WTC11 (cell line): ENCODE measurements around the gene PHACTR3. TPM values are rescaled to one million over a fixed set of nuclear protein-coding genes. Genes with fewer than 3 reads are reported as not detected.

Experiments used
- ATAC-seq: fragments of 200-7000 bp; cut with Tn5 transposase; 2 replicates; pipeline ENCODE4 v1.10.0; 2021; ENCODE audit warnings: mild to moderate bottlenecking, moderate library complexity
- CTCF ChIA-PET: fragments of 300-600 bp; sonication (Branson Sonifier 250); formaldehyde crosslinking; loops from one replicate; lab custom pipeline; 2021; ENCODE audit warnings: antibody characterized with exemption; lab: Charles Lee
- POLR2A ChIA-PET: fragments of 350-600 bp; sonication (Branson Sonifier 250); formaldehyde crosslinking; loops from one replicate; lab custom pipeline; 2021; ENCODE audit warnings: antibody characterized with exemption; lab: Charles Lee
- DNase-seq: peaks from one replicate; pipeline ENCODE4 v3.0.0; 2021; ENCODE audit warnings: low spot score
- H3K27ac Mint-ChIP-seq: 2 replicates; pipeline ENCODE4 v1.8.0; 2021; ENCODE audit warnings: mixed read lengths
- H3K27me3 Mint-ChIP-seq: 2 replicates; pipeline ENCODE4 v1.8.0; 2021; ENCODE audit warnings: low read depth, mild to moderate bottlenecking, moderate library complexity, mixed read lengths
- H3K36me3 Mint-ChIP-seq: 2 replicates; pipeline ENCODE4 v1.8.0; 2021; ENCODE audit warnings: mixed read lengths
- H3K4me1 Mint-ChIP-seq: 2 replicates; pipeline ENCODE4 v1.8.0; 2022; ENCODE audit warnings: mixed read lengths
- H3K4me3 Mint-ChIP-seq: 2 replicates; pipeline ENCODE4 v1.8.0; 2021; ENCODE audit warnings: mild to moderate bottlenecking, moderate library complexity, mixed read lengths
- H3K9me3 Mint-ChIP-seq: 2 replicates; pipeline ENCODE4 v1.8.0; 2021; ENCODE audit warnings: mixed read lengths
- ETV6 ChIP-seq: sonication (generic); formaldehyde crosslinking; IDR thresholded peaks from 2 replicates; pipeline ENCODE4 v1.8.1; 2022; ENCODE audit warnings: mild to moderate bottlenecking, missing genetic modification reagents
- KAT7 ChIP-seq: sonication (generic); formaldehyde crosslinking; IDR thresholded peaks from 2 replicates; pipeline ENCODE4 v1.8.1; 2023; ENCODE audit warnings: missing genetic modification reagents, mild to moderate bottlenecking, borderline replicate concordance
- NFE2L1 ChIP-seq: sonication (generic); formaldehyde crosslinking; IDR thresholded peaks from 2 replicates; pipeline ENCODE4 v1.8.1; 2023; ENCODE audit warnings: missing genetic modification reagents
- NFYB ChIP-seq: sonication (generic); formaldehyde crosslinking; conservative IDR thresholded peaks from 2 replicates; pipeline ENCODE4 v1.8.0; 2022; ENCODE audit warnings: low read depth, missing genetic modification reagents
- NR1H2 ChIP-seq: sonication (generic); formaldehyde crosslinking; IDR thresholded peaks from 2 replicates; pipeline ENCODE4 v1.9.0; 2021; ENCODE audit warnings: mild to moderate bottlenecking, moderate library complexity, missing genetic modification reagents
- TP53 ChIP-seq: sonication (generic); formaldehyde crosslinking; IDR thresholded peaks from 2 replicates; pipeline ENCODE4 v1.8.1; 2023; ENCODE audit warnings: mild to moderate bottlenecking, missing genetic modification reagents
- ZNF138 ChIP-seq: sonication (generic); formaldehyde crosslinking; conservative IDR thresholded peaks from 2 replicates; pipeline ENCODE4 v1.8.1; 2022; ENCODE audit warnings: mild to moderate bottlenecking, moderate library complexity, missing genetic modification reagents
- ZNF317 ChIP-seq: sonication (generic); formaldehyde crosslinking; IDR thresholded peaks from 2 replicates; pipeline ENCODE4 v1.8.1; 2023; ENCODE audit warnings: low read depth, mild to moderate bottlenecking, moderate library complexity, missing genetic modification reagents, borderline replicate concordance
- total RNA-seq: library from RNA; stranded (reverse); gene quantifications from 3 replicates; pipeline ENCODE4 v1.2.3, GENCODE V29; 2021
- TF ChIP-seq, protein P1 (sequence below): fragments of 250-450 bp; sonication (Bioruptor Pico); IDR thresholded peaks from 2 replicates; pipeline ENCODE4 v1.9.0; 2021; ENCODE audit warnings: mild to moderate bottlenecking, borderline replicate concordance
- TF ChIP-seq, protein P2 (sequence below): fragments of 250-450 bp; sonication (Bioruptor Pico); IDR thresholded peaks from 2 replicates; pipeline ENCODE4 v1.9.0; 2021; ENCODE audit warnings: mild to moderate bottlenecking
- TF ChIP-seq, protein P3 (sequence below): fragments of 250-450 bp; sonication (Bioruptor Pico); conservative IDR thresholded peaks from 2 replicates; pipeline ENCODE4 v1.9.0; 2021; ENCODE audit warnings: mild to moderate bottlenecking
- TF ChIP-seq, protein P4 (sequence below): sonication (generic); formaldehyde crosslinking; IDR thresholded peaks from 2 replicates; pipeline ENCODE4 v1.8.0; 2022; ENCODE audit warnings: mild to moderate bottlenecking, missing genetic modification reagents
- TF ChIP-seq, protein P5 (sequence below): sonication (generic); formaldehyde crosslinking; IDR thresholded peaks from 2 replicates; pipeline ENCODE4 v1.8.1; 2023; ENCODE audit warnings: mild to moderate bottlenecking, missing genetic modification reagents, moderate library complexity
- TF ChIP-seq, protein P6 (sequence below): sonication (generic); formaldehyde crosslinking; IDR thresholded peaks from 2 replicates; pipeline ENCODE4 v1.8.0; 2023; ENCODE audit warnings: missing genetic modification reagents
- TF ChIP-seq, protein P7 (sequence below): fragments of 250-450 bp; sonication (Bioruptor Pico); IDR thresholded peaks from 2 replicates; pipeline ENCODE4 v1.8.0; 2021; ENCODE audit warnings: mild to moderate bottlenecking
- TF ChIP-seq, protein P8 (sequence below): fragments of 250-450 bp; sonication (Bioruptor Pico); IDR thresholded peaks from 2 replicates; pipeline ENCODE4 v1.9.0; 2021; ENCODE audit warnings: moderate library complexity, mild to moderate bottlenecking, inconsistent platforms, borderline replicate concordance

PHACTR3 gene
- total RNA-seq, 1 experiment from 2014 or later = 0.28 TPM

DNA sequence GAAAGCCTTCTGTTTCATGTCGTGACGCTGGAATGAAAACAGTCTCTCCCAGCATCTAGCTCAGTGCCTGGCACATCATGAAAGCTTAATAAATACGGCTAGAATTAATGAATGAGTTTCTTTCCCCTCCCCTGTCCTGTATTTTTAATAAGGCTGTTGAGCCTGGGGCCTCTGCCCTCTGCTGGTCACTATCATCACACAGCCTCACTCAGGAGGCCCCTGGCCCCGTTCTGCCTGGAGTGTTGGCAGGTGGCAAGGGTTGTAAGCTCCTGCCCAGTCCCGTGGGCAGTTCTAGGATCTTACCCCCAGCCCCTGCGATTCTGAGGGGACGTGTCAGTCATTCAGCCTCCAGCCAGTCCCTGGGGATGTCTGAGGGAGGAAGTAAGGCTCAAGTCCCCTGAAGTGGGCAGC, 41.4 kb downstream of the PHACTR3 start:
- Mint-ChIP-seq H3K4me3 (no peak overlapping the region), H3K36me3 (peaks cover 17% of the 10 kb centered on the region), H3K9me3 (peaks cover 56% of the 10 kb centered on the region), H3K4me1 (no peaks in the 10 kb centered on the region), H3K27ac (no peak overlapping the region), H3K27me3 (peaks cover 51% of the 10 kb centered on the region)
- DNase-seq (no peak), ATAC-seq (no peak)
- POLR2A ChIA-PET = no interaction called here
- TF ChIP-seq NFE2L1 (no peak), TP53 (CRISPR knock-in tag) (no peak), NR1H2 (CRISPR knock-in tag) (no peak), KAT7 (no peak), NFYB (CRISPR knock-in tag) (no peak), ETV6 (CRISPR knock-in tag) (no peak), ZNF138 (CRISPR knock-in tag) (no peak), ZNF317 (CRISPR knock-in tag) (no peak)
- TF ChIP-seq, protein P1, sequence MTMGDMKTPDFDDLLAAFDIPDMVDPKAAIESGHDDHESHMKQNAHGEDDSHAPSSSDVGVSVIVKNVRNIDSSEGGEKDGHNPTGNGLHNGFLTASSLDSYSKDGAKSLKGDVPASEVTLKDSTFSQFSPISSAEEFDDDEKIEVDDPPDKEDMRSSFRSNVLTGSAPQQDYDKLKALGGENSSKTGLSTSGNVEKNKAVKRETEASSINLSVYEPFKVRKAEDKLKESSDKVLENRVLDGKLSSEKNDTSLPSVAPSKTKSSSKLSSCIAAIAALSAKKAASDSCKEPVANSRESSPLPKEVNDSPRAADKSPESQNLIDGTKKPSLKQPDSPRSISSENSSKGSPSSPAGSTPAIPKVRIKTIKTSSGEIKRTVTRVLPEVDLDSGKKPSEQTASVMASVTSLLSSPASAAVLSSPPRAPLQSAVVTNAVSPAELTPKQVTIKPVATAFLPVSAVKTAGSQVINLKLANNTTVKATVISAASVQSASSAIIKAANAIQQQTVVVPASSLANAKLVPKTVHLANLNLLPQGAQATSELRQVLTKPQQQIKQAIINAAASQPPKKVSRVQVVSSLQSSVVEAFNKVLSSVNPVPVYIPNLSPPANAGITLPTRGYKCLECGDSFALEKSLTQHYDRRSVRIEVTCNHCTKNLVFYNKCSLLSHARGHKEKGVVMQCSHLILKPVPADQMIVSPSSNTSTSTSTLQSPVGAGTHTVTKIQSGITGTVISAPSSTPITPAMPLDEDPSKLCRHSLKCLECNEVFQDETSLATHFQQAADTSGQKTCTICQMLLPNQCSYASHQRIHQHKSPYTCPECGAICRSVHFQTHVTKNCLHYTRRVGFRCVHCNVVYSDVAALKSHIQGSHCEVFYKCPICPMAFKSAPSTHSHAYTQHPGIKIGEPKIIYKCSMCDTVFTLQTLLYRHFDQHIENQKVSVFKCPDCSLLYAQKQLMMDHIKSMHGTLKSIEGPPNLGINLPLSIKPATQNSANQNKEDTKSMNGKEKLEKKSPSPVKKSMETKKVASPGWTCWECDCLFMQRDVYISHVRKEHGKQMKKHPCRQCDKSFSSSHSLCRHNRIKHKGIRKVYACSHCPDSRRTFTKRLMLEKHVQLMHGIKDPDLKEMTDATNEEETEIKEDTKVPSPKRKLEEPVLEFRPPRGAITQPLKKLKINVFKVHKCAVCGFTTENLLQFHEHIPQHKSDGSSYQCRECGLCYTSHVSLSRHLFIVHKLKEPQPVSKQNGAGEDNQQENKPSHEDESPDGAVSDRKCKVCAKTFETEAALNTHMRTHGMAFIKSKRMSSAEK = no peak
- TF ChIP-seq, protein P2, sequence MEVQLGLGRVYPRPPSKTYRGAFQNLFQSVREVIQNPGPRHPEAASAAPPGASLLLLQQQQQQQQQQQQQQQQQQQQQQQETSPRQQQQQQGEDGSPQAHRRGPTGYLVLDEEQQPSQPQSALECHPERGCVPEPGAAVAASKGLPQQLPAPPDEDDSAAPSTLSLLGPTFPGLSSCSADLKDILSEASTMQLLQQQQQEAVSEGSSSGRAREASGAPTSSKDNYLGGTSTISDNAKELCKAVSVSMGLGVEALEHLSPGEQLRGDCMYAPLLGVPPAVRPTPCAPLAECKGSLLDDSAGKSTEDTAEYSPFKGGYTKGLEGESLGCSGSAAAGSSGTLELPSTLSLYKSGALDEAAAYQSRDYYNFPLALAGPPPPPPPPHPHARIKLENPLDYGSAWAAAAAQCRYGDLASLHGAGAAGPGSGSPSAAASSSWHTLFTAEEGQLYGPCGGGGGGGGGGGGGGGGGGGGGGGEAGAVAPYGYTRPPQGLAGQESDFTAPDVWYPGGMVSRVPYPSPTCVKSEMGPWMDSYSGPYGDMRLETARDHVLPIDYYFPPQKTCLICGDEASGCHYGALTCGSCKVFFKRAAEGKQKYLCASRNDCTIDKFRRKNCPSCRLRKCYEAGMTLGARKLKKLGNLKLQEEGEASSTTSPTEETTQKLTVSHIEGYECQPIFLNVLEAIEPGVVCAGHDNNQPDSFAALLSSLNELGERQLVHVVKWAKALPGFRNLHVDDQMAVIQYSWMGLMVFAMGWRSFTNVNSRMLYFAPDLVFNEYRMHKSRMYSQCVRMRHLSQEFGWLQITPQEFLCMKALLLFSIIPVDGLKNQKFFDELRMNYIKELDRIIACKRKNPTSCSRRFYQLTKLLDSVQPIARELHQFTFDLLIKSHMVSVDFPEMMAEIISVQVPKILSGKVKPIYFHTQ = no peak
- TF ChIP-seq, protein P3, sequence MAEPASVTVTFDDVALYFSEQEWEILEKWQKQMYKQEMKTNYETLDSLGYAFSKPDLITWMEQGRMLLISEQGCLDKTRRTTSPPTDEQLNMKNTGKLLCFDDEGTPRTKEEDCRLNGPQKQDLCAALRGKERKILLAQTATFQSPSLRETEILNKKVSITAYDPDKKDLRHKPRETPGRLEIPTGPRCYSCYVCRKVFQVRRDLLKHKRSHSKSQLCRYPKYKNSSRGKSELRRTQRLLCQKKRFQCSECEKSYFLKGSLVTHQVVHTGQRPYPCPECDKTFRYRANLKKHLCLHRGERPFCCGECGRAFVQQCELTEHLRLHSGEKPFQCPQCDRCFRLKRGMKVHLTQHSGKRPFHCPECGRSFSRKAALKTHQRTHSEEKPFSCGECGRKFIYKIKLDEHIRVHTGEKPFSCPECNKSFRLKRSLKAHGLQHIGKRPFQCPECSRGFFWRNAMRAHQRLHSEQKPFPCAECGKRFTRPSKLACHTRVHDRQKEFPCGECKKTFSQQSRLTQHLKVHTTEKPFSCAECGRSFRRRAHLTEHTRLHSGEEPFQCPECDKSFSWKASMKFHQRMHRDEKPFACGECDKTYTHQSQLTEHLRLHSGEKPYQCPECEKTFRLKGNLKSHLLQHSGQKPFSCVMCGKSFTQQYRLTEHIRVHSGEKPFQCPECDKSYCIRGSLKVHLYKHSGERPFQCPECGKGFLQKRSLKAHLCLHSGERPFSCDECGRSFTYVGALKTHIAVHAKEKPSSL (CRISPR knock-in tag) = no peak
- TF ChIP-seq, protein P4, sequence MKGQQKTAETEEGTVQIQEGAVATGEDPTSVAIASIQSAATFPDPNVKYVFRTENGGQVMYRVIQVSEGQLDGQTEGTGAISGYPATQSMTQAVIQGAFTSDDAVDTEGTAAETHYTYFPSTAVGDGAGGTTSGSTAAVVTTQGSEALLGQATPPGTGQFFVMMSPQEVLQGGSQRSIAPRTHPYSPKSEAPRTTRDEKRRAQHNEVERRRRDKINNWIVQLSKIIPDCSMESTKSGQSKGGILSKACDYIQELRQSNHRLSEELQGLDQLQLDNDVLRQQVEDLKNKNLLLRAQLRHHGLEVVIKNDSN (CRISPR knock-in tag) = no peak
- TF ChIP-seq, protein P5, sequence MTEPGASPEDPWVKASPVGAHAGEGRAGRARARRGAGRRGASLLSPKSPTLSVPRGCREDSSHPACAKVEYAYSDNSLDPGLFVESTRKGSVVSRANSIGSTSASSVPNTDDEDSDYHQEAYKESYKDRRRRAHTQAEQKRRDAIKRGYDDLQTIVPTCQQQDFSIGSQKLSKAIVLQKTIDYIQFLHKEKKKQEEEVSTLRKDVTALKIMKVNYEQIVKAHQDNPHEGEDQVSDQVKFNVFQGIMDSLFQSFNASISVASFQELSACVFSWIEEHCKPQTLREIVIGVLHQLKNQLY (CRISPR knock-in tag) = no peak
- TF ChIP-seq, protein P6, sequence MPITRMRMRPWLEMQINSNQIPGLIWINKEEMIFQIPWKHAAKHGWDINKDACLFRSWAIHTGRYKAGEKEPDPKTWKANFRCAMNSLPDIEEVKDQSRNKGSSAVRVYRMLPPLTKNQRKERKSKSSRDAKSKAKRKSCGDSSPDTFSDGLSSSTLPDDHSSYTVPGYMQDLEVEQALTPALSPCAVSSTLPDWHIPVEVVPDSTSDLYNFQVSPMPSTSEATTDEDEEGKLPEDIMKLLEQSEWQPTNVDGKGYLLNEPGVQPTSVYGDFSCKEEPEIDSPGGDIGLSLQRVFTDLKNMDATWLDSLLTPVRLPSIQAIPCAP (CRISPR knock-in tag) = no peak
- TF ChIP-seq, protein P7, sequence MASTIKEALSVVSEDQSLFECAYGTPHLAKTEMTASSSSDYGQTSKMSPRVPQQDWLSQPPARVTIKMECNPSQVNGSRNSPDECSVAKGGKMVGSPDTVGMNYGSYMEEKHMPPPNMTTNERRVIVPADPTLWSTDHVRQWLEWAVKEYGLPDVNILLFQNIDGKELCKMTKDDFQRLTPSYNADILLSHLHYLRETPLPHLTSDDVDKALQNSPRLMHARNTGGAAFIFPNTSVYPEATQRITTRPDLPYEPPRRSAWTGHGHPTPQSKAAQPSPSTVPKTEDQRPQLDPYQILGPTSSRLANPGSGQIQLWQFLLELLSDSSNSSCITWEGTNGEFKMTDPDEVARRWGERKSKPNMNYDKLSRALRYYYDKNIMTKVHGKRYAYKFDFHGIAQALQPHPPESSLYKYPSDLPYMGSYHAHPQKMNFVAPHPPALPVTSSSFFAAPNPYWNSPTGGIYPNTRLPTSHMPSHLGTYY (CRISPR knock-in tag) = no peak
- TF ChIP-seq, protein P8, sequence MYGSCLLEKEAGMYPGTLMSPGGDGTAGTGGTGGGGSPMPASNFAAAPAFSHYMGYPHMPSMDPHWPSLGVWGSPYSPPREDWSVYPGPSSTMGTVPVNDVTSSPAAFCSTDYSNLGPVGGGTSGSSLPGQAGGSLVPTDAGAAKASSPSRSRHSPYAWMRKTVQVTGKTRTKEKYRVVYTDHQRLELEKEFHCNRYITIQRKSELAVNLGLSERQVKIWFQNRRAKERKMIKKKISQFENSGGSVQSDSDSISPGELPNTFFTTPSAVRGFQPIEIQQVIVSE (CRISPR knock-in tag) = no peak
- CTCF ChIA-PET = interaction anchor here (0.6 to 1.2 kb wide), 4 partner anchors 14 to 105 kb away, joined by 4 to 8 read pairs (median 5); partner anchors contain the start of gene PHACTR3
